ENCODE measurements around the gene PKD2L2.

DNA sequence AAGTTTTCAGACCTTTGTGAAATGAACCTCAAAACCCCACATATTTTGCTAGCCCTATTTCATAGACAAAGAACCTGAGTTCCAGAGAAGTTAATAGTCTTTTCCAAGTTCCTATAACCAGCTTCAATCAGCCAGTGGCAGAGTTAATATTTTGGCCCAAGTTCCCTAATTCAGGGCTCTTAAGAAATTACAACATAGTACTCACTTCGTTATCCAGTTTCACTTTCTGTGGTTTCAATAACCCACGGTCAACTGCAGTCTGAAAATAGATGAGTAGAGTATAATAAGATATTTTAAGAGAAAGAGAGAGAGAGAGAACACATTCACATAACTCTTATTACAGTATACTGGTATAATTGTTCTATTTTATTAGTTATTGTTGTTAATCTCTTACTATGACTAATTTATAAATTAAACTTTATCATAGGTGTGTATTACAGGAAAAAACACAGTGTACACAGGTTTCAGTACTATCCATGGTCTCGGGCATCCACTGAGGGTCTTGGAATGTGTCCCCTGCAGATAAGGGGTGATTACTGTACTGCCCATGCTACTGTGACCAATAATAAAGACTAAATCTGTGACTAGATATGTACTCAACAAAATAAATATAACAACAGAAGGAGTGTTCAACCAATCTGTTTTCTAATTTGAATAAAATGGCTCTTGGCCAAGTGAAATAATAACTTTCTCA lies 30.9 kb upstream of the PKD2L2 start:
- TF ChIP-seq, protein P1, sequence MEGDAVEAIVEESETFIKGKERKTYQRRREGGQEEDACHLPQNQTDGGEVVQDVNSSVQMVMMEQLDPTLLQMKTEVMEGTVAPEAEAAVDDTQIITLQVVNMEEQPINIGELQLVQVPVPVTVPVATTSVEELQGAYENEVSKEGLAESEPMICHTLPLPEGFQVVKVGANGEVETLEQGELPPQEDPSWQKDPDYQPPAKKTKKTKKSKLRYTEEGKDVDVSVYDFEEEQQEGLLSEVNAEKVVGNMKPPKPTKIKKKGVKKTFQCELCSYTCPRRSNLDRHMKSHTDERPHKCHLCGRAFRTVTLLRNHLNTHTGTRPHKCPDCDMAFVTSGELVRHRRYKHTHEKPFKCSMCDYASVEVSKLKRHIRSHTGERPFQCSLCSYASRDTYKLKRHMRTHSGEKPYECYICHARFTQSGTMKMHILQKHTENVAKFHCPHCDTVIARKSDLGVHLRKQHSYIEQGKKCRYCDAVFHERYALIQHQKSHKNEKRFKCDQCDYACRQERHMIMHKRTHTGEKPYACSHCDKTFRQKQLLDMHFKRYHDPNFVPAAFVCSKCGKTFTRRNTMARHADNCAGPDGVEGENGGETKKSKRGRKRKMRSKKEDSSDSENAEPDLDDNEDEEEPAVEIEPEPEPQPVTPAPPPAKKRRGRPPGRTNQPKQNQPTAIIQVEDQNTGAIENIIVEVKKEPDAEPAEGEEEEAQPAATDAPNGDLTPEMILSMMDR (IDR thresholded peaks at IDR 0.05) = no peak
- no peak for TF ChIP-seq POLR2A (IDR thresholded peaks at IDR 0.05)
- no peak for TF ChIP-seq EP300 (IDR thresholded peaks at IDR 0.05)
- no peak for TF ChIP-seq POLR2AphosphoS5 (IDR thresholded peaks at IDR 0.05)

Data from upper lobe of left lung (tissue), 4 donors.